ENCODE data around the gene TTLL5. TPM values are rescaled to one million over a fixed set of nuclear protein-coding genes. Genes with fewer than 3 reads are reported as not detected.

The TTLL5 gene
- total RNA-seq, 2 experiments from 2014 or later = 19.8 to 26.4 TPM

GRCh38 chr14:75725481-75725880, 64.4 kb downstream of the TTLL5 start:
- Mint-ChIP-seq H3K27ac (no peak overlapping the region), H3K27me3 (no peaks in the 10 kb centered on the region), H3K36me3 (ENCODE audit: low read depth) (peaks cover 65% of the 10 kb centered on the region), H3K4me1 (ENCODE audit: low read depth) (peaks cover 4% of the 10 kb centered on the region), H3K9me3 (peaks cover 2% of the 10 kb centered on the region), H3K4me3 (no peak overlapping the region)
- ATAC-seq (ENCODE audit: poor library complexity) (no peak), DNase-seq (no peak)
- intact Hi-C loops (cut with DNase I, micrococcal nuclease) = no loop called here
- no peaks in the 10 kb centered on the region for H3K27me3 ChIP-seq (ENCODE audit: control insufficient read depth in 1 of 2, insufficient read depth in 2 of 2, low read length in 2 of 2)
- H3K4me3 ChIP-seq (ENCODE audit: low read length) = no peak overlapping the region
- TF ChIP-seq, protein P1, sequence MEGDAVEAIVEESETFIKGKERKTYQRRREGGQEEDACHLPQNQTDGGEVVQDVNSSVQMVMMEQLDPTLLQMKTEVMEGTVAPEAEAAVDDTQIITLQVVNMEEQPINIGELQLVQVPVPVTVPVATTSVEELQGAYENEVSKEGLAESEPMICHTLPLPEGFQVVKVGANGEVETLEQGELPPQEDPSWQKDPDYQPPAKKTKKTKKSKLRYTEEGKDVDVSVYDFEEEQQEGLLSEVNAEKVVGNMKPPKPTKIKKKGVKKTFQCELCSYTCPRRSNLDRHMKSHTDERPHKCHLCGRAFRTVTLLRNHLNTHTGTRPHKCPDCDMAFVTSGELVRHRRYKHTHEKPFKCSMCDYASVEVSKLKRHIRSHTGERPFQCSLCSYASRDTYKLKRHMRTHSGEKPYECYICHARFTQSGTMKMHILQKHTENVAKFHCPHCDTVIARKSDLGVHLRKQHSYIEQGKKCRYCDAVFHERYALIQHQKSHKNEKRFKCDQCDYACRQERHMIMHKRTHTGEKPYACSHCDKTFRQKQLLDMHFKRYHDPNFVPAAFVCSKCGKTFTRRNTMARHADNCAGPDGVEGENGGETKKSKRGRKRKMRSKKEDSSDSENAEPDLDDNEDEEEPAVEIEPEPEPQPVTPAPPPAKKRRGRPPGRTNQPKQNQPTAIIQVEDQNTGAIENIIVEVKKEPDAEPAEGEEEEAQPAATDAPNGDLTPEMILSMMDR (IDR thresholded peaks at IDR 0.05) = no peak
- ChIA-PET POLR2A (interaction anchor here (0.7 kb wide), 2 partner anchors 190 to 1783 kb away, joined by 4 read pairs; no protein-coding TSS in a partner anchor), CTCF (interaction anchor here (1.0 kb wide), 1 partner anchor 13 kb away, joined by 3 read pairs; no protein-coding TSS in a partner anchor)
- H3K4me1 ChIP-seq (ENCODE audit: insufficient read depth, low read length) = no peaks in the 10 kb centered on the region
- no peaks in the 10 kb centered on the region for H3K9me3 ChIP-seq (ENCODE audit: control insufficient read depth in 1 of 2, insufficient read depth in 1 of 2, low read length in 2 of 2)
- peaks cover 22% of the 10 kb centered on the region for H3K36me3 ChIP-seq (ENCODE audit: insufficient read depth, low read length)
- H3K27ac ChIP-seq (ENCODE audit: low read depth in 1 of 2, low read length in 2 of 2) = no peak overlapping the region

- ATAC-seq (ENCODE audit: poor library complexity) (no peak), DNase-seq (no peak)
- Mint-ChIP-seq H3K4me3 (no peak overlapping the region), H3K27me3 (no peaks in the 10 kb centered on the region), H3K4me1 (ENCODE audit: low read depth) (peaks cover 4% of the 10 kb centered on the region), H3K27ac (no peak overlapping the region), H3K9me3 (peaks cover 2% of the 10 kb centered on the region), H3K36me3 (ENCODE audit: low read depth) (peaks cover 58% of the 10 kb centered on the region)
- no peaks in the 10 kb centered on the region for H3K27me3 ChIP-seq (ENCODE audit: control insufficient read depth in 1 of 2, insufficient read depth in 2 of 2, low read length in 2 of 2)
- CTCF ChIA-PET = interaction anchor here (0.6 to 1.0 kb wide), 2 partner anchors 14 to 44 kb away, joined by 3 to 4 read pairs; no protein-coding TSS in a partner anchor
- TF ChIP-seq, protein P1 (IDR thresholded peaks at IDR 0.05) = no peak
- no peak overlapping the region for H3K4me3 ChIP-seq (ENCODE audit: low read length)
- no peaks in the 10 kb centered on the region for H3K9me3 ChIP-seq (ENCODE audit: control insufficient read depth in 1 of 2, insufficient read depth in 1 of 2, low read length in 2 of 2)
- H3K36me3 ChIP-seq (ENCODE audit: insufficient read depth, low read length) = peaks cover 14% of the 10 kb centered on the region
- no peaks in the 10 kb centered on the region for H3K4me1 ChIP-seq (ENCODE audit: insufficient read depth, low read length)
- no peak overlapping the region for H3K27ac ChIP-seq (ENCODE audit: low read depth in 1 of 2, low read length in 2 of 2)
- intact Hi-C loops (cut with DNase I, micrococcal nuclease) = no loop called here
- POLR2A ChIA-PET = interaction anchor here (0.8 kb wide), 1 partner anchor 17 kb away, joined by 3 read pairs; no protein-coding TSS in a partner anchor
Measured at GRCh38 chr14:75726321-75726720, 65.3 kb downstream of the TTLL5 start.

DNA sequence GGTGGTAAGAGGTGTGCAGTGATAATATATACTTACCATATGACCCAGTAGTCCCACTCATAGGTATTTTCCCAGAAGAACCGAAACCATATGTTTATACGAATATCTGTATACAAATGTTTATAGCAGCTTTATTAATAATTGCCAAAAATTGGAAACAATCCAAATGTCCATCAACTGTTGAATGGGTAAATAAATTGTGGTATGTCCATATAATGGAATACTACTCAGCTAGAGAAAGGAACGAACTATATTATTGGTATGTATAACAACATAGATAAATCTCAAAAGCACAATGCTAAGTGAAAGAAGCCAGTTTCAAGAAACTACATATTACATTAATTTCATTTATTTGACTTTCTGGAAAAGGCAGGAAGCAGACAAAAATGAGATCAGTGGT, 66.1 kb downstream of the TTLL5 start:
- H3K27ac Mint-ChIP-seq = no peak overlapping the region
- no peaks in the 10 kb centered on the region for H3K9me3 ChIP-seq (ENCODE audit: control insufficient read depth in 1 of 2, insufficient read depth in 1 of 2, low read length in 2 of 2)
- ChIA-PET POLR2A (interaction anchor here (0.8 kb wide), 1 partner anchor 18 kb away, joined by 3 read pairs; no protein-coding TSS in a partner anchor), CTCF (no interaction called here)
- TF ChIP-seq, protein P1 (IDR thresholded peaks at IDR 0.05) = no peak
- intact Hi-C loops (cut with DNase I, micrococcal nuclease) = no loop called here
- no peak overlapping the region for H3K4me3 ChIP-seq (ENCODE audit: low read length)
- H3K9me3 Mint-ChIP-seq = peaks cover 2% of the 10 kb centered on the region
- peaks cover 4% of the 10 kb centered on the region for H3K4me1 Mint-ChIP-seq (ENCODE audit: low read depth)
- DNase-seq = no peak
- peaks cover 10% of the 10 kb centered on the region for H3K36me3 ChIP-seq (ENCODE audit: insufficient read depth, low read length)
- H3K4me3 Mint-ChIP-seq = no peak overlapping the region
- no peaks in the 10 kb centered on the region for H3K27me3 Mint-ChIP-seq
- H3K4me1 ChIP-seq (ENCODE audit: insufficient read depth, low read length) = no peaks in the 10 kb centered on the region
- H3K27ac ChIP-seq (ENCODE audit: low read depth in 1 of 2, low read length in 2 of 2) = no peak overlapping the region
- peaks cover 60% of the 10 kb centered on the region for H3K36me3 Mint-ChIP-seq (ENCODE audit: low read depth)
- no peaks in the 10 kb centered on the region for H3K27me3 ChIP-seq (ENCODE audit: control insufficient read depth in 1 of 2, insufficient read depth in 2 of 2, low read length in 2 of 2)
- ATAC-seq (ENCODE audit: poor library complexity) = no peak

Data from CD4-positive, alpha-beta T cell (primary cell).